H1 (cell line): ENCODE data around the gene MILR1.

ENCODE experiments used
- GABPA ChIP-seq: IDR thresholded peaks from 2 replicates; pipeline ENCODE4 v1.6.1; 2011; ENCODE audit warnings: mild to moderate bottlenecking, low read length, moderate library complexity, borderline replicate concordance; ENCODE audit not compliant: insufficient read depth
- POLR2A ChIP-seq, 2 experiments: IDR thresholded peaks; 1 replicate in 1 of 2; 2 replicates in 1 of 2; pipeline ENCODE4 v1.6.1; 2011; ENCODE audit warnings: low read depth in 2 of 2, low read length in 2 of 2, mild to moderate bottlenecking in 2 of 2; ENCODE audit errors: control extremely low read depth in 1 of 2
- POLR2AphosphoS5 ChIP-seq: IDR thresholded peaks from 2 replicates; pipeline ENCODE4 v1.6.1; 2011; ENCODE audit warnings: low read depth, low read length
- RXRA ChIP-seq: IDR thresholded peaks from 2 replicates; pipeline ENCODE4 v1.6.1; 2011; ENCODE audit warnings: low read depth, mild to moderate bottlenecking, low read length, moderate library complexity; ENCODE audit not compliant: insufficient read depth
- TEAD4 ChIP-seq: IDR thresholded peaks from 2 replicates; pipeline ENCODE4 v1.6.1; 2012; ENCODE audit warnings: low read depth, low read length, inconsistent platforms, mixed read lengths
- ZNF274 ChIP-seq: IDR thresholded peaks from 2 replicates; pipeline ENCODE4 v1.7.0; 2012; ENCODE audit warnings: low read length, borderline replicate concordance; ENCODE audit errors: extremely low read depth
- TF ChIP-seq, protein P1 (sequence below), 3 experiments: IDR thresholded peaks; 1 replicate in 2 of 3; 2 replicates in 1 of 3; pipeline versions ENCODE4 v1.5.1 to v1.6.1; 2011; ENCODE audit warnings: low read length in 3 of 3, mild to moderate bottlenecking in 3 of 3, inconsistent platforms in 2 of 3, low read depth in 1 of 3, moderate library complexity in 1 of 3; ENCODE audit not compliant: insufficient read depth in 1 of 3; ENCODE audit errors: control extremely low read depth in 1 of 3

DNA sequence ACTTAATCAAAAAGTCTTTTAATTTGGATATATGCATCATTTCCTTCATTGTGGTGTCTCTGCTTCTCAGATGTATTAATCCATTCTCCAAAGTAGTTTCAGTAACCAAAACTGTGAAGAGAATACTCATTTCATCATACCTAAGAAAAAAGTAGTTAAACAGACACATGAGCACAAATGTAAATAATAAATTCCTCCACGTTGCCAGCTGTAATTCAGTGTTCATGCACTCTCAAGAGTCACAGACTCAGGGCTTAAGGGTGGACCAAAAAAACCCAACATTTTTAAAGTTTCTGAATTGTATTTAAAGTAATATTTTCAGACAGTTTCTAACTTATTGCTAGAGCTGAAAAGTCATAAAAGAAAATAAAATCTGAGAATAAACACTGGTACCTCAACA, 28.9 kb downstream of the MILR1 start:
- TF ChIP-seq, protein P1, sequence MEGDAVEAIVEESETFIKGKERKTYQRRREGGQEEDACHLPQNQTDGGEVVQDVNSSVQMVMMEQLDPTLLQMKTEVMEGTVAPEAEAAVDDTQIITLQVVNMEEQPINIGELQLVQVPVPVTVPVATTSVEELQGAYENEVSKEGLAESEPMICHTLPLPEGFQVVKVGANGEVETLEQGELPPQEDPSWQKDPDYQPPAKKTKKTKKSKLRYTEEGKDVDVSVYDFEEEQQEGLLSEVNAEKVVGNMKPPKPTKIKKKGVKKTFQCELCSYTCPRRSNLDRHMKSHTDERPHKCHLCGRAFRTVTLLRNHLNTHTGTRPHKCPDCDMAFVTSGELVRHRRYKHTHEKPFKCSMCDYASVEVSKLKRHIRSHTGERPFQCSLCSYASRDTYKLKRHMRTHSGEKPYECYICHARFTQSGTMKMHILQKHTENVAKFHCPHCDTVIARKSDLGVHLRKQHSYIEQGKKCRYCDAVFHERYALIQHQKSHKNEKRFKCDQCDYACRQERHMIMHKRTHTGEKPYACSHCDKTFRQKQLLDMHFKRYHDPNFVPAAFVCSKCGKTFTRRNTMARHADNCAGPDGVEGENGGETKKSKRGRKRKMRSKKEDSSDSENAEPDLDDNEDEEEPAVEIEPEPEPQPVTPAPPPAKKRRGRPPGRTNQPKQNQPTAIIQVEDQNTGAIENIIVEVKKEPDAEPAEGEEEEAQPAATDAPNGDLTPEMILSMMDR (IDR thresholded peaks at IDR 0.05; ENCODE audit: control extremely low read depth in 1 of 3, insufficient read depth in 1 of 3, low read depth in 1 of 3, low read length in 3 of 3) = no peak
- TF ChIP-seq POLR2AphosphoS5 = no peak
- no peak for TF ChIP-seq ZNF274
- no peak for TF ChIP-seq POLR2A (IDR thresholded peaks at IDR 0.05; ENCODE audit: control extremely low read depth in 1 of 2, low read depth in 2 of 2, low read length in 2 of 2)
- no peak for TF ChIP-seq RXRA
- no peak for TF ChIP-seq GABPA
- no peak for TF ChIP-seq TEAD4
